ENCODE results near the gene TCF7L2. TPM values are rescaled to one million over a fixed set of nuclear protein-coding genes. Genes with fewer than 3 reads are reported as not detected.
A peak's percentile ranks its signal among the peaks of the same experiment; 100 is the strongest.

TCF7L2 gene
- total and polyA plus RNA-seq, 8 donors: 6.7 to 179 (median 61.7) TPM

DNA sequence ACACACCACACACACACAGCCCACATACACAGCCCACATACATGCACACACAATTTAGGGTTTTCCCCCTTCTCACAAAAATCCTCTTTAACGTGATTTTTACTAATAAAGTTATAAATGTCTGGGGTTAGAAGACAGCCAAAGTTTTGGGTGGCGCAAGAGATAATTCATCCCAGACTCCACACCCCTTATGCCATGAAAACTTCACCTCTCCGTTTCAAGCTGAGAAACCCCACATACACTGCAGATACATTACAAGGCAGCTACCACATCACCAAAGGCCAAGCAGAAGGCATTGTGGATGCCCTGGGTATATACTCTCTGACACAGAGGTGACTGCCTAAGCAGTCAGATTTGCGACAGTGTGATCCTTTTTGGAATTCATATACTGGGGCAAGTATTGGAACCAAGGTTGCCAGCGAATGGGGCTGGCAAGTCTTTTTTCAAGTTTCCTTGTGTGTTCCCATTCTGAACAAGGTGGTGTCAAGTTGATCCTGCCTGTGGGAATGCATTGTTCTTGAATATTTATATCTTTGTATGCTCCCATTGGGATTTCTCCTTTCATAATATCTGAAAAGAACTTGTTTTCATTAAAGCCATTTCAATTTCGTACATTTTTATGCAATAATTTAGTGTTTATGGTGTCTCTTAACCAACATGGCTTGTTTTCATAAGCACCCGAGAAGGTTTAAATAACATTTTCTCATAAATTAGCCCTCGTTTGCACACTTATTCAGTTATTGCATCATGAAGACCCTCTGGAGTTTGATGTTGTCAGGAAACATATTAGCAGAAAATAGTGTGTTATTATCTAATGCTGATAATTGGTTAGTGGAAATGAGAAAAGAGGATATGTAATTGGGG lies 130.2 kb downstream of the TCF7L2 start:
- no peak for DNase-seq
- H3K9me3 ChIP-seq: no peaks in the 10 kb centered on the region
- intact Hi-C loops (cut with DNase I; ENCODE audit: low total_unique reads): no loop called here
- H3K36me3 ChIP-seq: peaks cover 0 to 13% (median 9%) of the 10 kb centered on the region in 4 donors
- H3K27me3 ChIP-seq: no peaks in the 10 kb centered on the region
- no peak overlapping the region for H3K4me3 ChIP-seq
- peaks cover 4 to 54% (median 23%) of the 10 kb centered on the region in 4 donors for H3K4me1 ChIP-seq
- WGBS, 5 donors: 82 to 92% (median 90%) methylated on average over 8 of the region's 8 CpGs
- TF ChIP-seq EP300 (IDR thresholded peaks at IDR 0.05): no peak
- no peak for TF ChIP-seq POLR2AphosphoS5 (IDR thresholded peaks at IDR 0.05)
- TF ChIP-seq POLR2A (IDR thresholded peaks at IDR 0.05): no peak
- TF ChIP-seq, protein P1, sequence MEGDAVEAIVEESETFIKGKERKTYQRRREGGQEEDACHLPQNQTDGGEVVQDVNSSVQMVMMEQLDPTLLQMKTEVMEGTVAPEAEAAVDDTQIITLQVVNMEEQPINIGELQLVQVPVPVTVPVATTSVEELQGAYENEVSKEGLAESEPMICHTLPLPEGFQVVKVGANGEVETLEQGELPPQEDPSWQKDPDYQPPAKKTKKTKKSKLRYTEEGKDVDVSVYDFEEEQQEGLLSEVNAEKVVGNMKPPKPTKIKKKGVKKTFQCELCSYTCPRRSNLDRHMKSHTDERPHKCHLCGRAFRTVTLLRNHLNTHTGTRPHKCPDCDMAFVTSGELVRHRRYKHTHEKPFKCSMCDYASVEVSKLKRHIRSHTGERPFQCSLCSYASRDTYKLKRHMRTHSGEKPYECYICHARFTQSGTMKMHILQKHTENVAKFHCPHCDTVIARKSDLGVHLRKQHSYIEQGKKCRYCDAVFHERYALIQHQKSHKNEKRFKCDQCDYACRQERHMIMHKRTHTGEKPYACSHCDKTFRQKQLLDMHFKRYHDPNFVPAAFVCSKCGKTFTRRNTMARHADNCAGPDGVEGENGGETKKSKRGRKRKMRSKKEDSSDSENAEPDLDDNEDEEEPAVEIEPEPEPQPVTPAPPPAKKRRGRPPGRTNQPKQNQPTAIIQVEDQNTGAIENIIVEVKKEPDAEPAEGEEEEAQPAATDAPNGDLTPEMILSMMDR (IDR thresholded peaks at IDR 0.05): no peak
- no peak overlapping the region for H3K27ac ChIP-seq

DNA sequence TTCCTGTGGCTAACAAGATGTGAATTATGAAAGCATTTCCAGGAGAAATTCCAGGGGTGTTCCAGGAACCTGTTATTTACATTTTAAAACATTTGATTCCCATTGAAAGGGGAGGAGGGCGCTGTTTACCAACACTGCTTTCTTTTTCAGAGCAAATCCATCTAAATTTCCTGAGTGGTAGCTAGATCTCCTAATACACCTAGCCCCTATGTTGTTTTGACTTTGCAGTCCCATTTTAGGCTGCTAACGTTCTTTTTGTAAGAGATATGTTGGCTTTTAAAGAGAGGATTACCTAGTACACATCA lies 130.8 kb downstream of the TCF7L2 start:
- no peak for DNase-seq
- TF ChIP-seq POLR2A (IDR thresholded peaks at IDR 0.05) (no peak), EP300 (IDR thresholded peaks at IDR 0.05) (no peak), POLR2AphosphoS5 (IDR thresholded peaks at IDR 0.05) (no peak)
- TF ChIP-seq, protein P1 (IDR thresholded peaks at IDR 0.05): peak in 1 of 7 experiments; percentile 7
- 57 to 70% (median 61%) methylated on average over 2 of the region's 2 CpGs for WGBS, 5 donors

DNA sequence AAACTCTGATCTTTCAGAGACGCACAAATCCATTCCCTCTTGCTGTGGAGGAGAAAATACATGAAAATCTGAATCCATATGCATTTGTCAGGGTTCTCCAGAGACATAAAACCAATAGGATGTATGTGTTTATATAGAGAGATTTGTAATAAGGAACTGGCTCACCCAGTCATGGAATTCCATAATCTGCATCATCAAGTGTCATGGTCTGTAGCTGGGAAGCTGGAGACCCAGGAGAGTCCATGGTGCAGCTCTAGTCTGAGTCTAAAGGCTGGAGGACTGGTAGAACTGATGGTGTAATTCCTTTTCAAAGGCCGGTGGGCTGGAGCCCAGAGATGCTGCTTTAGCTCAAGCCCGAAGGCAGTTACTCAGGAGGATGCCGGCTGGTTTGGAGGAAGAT lies 134.0 kb downstream of the TCF7L2 start:
- H3K27me3 ChIP-seq: no peaks in the 10 kb centered on the region
- no peaks in the 10 kb centered on the region for H3K9me3 ChIP-seq
- H3K36me3 ChIP-seq: peaks cover 0 to 7% (median 3%) of the 10 kb centered on the region in 4 donors
- peak overlapping the region in 1 of 5 donors; percentile 85 for H3K27ac ChIP-seq
- TF ChIP-seq, protein P1 (IDR thresholded peaks at IDR 0.05): no peak
- no peak for TF ChIP-seq EP300 (IDR thresholded peaks at IDR 0.05)
- no peak for TF ChIP-seq POLR2A (IDR thresholded peaks at IDR 0.05)
- no peak overlapping the region for H3K4me3 ChIP-seq
- peaks cover 31 to 66% (median 49%) of the 10 kb centered on the region in 4 donors for H3K4me1 ChIP-seq
- DNase-seq: no peak
- 93 to 98% (median 96%) methylated on average over 4 of the region's 4 CpGs for WGBS, 5 donors
- intact Hi-C loops (cut with DNase I; ENCODE audit: low total_unique reads): no loop called here

More for the DNA sequence above, 130.8 kb downstream of the TCF7L2 start:
- Histone ChIP-seq H3K4me3 (no peak overlapping the region), H3K9me3 (no peaks in the 10 kb centered on the region), H3K27me3 (no peaks in the 10 kb centered on the region), H3K27ac (no peak overlapping the region), H3K36me3 (peaks cover 0 to 13% (median 9%) of the 10 kb centered on the region in 4 donors), H3K4me1 (peaks cover 9 to 60% (median 27%) of the 10 kb centered on the region in 4 donors)
- intact Hi-C loops (cut with DNase I; ENCODE audit: low total_unique reads): no loop called here

DNA sequence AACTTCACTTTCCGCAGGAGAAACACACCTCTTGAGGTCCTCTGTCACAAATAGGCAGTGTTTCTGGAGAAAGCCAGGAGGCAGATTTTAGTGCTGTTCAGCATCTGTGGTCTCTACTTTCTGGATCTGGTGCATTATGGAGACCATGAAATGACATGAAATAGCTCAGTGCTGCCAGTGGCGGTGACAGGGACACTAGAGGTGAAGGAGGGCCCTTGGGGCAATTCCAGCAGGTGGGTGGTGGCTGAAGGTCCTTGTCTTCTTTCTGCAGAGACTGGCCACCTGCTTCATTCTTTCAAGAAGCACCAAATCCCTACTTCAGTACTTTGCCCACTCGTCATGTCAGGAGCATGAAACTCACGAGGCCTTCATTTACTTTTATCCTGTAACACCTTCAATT lies 135.7 kb downstream of the TCF7L2 start:
- intact Hi-C loops (cut with DNase I; ENCODE audit: low total_unique reads): no loop called here
- peaks cover 0 to 6% (median 2%) of the 10 kb centered on the region in 4 donors for H3K36me3 ChIP-seq
- peak overlapping the region; percentile 26 to 85 (median 79) for H3K27ac ChIP-seq
- TF ChIP-seq POLR2A (IDR thresholded peaks at IDR 0.05) (no peak), EP300 (IDR thresholded peaks at IDR 0.05) (no peak), POLR2AphosphoS5 (IDR thresholded peaks at IDR 0.05) (no peak)
- TF ChIP-seq, protein P1 (IDR thresholded peaks at IDR 0.05): no peak
- H3K4me1 ChIP-seq: peaks cover 31 to 67% (median 45%) of the 10 kb centered on the region in 4 donors
- H3K27me3 ChIP-seq: no peaks in the 10 kb centered on the region
- H3K4me3 ChIP-seq: no peak overlapping the region
- 92 to 96% (median 95%) methylated on average over 4 of the region's 4 CpGs for WGBS, 5 donors
- no peaks in the 10 kb centered on the region for H3K9me3 ChIP-seq
- no peak for DNase-seq

All from stomach (tissue), 9 donors.